ENCODE results near the gene SETBP1. TPM values are rescaled to one million over a fixed set of nuclear protein-coding genes. Genes with fewer than 3 reads are reported as not detected.

SETBP1 gene
- total and polyA plus RNA-seq, 2 of the 8 experiments (the other 6 are each of a cell fraction or from before 2014, with no cell fraction given): 2.0 to 6.5 TPM

GRCh38 chr18:44945888-44946401 is 265.3 kb downstream of the SETBP1 start:
- ChIA-PET CTCF (ENCODE audit: partially characterized antibody) (interaction anchor here (0.7 to 1.0 kb wide), 3 partner anchors 15 to 368 kb away, joined by 3 to 4 read pairs (median 4); no protein-coding TSS in a partner anchor), POLR2A (ENCODE audit: partially characterized antibody) (no interaction called here)
- Histone ChIP-seq H2BK5ac (ENCODE audit: low read depth, low read length) (no peak overlapping the region), H3K4me3 (ENCODE audit: extremely low read depth in 1 of 4, insufficient read depth in 2 of 4, low read depth in 3 of 4, low read length in 4 of 4) (no peak overlapping the region), H3K23ac (ENCODE audit: insufficient read length) (no peak overlapping the region), H2BK120ac (replicated peaks; ENCODE audit: low read depth, low read length) (no peak overlapping the region), H3K4ac (replicated peaks; ENCODE audit: insufficient read length, low read depth, low read length) (no peak overlapping the region), H2BK15ac (ENCODE audit: low read length) (no peak overlapping the region), H3K14ac (ENCODE audit: insufficient read length) (no peak overlapping the region), H2AK5ac (ENCODE audit: low read depth, low read length) (0 out of 2 replicates have a peak overlapping the region, but pooled peaks have one; percentile 14), H4K8ac (ENCODE audit: extremely low read depth, insufficient read depth, low read length) (no peak overlapping the region), H4K20me1 (replicated peaks in 1 of 2; ENCODE audit: control insufficient read depth in 1 of 2, insufficient read depth in 2 of 2, low read length in 2 of 2) (peaks cover 2% of the 10 kb centered on the region in 2 experiments), H3K56ac (replicated peaks; ENCODE audit: insufficient read length, low read depth, low read length) (no peak overlapping the region), H4K5ac (ENCODE audit: insufficient read length, low read depth, low read length) (no peak overlapping the region), H3K23me2 (ENCODE audit: low read depth, low read length) (no peaks in the 10 kb centered on the region), H3K4me2 (ENCODE audit: insufficient read depth in 1 of 2, low read depth in 2 of 2, low read length in 2 of 2) (0 out of 4 replicates have a peak overlapping the region, but pooled peaks of 1 of the 2 experiments have one; percentile 14), H3K27ac (ENCODE audit: low read depth, low read length) (no peak overlapping the region), H3K36me3 (ENCODE audit: control insufficient read depth in 2 of 4, insufficient read depth in 4 of 4, low read length in 3 of 4) (no peaks in the 10 kb centered on the region; a peak in 1 of 8 replicates), H2AFZ (ENCODE audit: low read length) (no peak overlapping the region), H3K79me2 (ENCODE audit: control insufficient read depth in 1 of 2, insufficient read depth in 2 of 2, low read length in 2 of 2) (no peaks in the 10 kb centered on the region), H3K18ac (ENCODE audit: extremely low read depth, low read length) (no peak overlapping the region), H3K9ac (replicated peaks in 1 of 4; ENCODE audit: extremely low read depth in 1 of 4, low read depth in 3 of 4, low read length in 3 of 4) (no peak overlapping the region), H3K4me1 (replicated peaks in 1 of 4; ENCODE audit: control insufficient read depth in 3 of 4, insufficient read depth in 4 of 4, low read length in 3 of 4) (peaks cover 0 to 17% (median 10%) of the 10 kb centered on the region in 4 experiments; a peak in 4 of 7 replicates), H4K91ac (replicated peaks; ENCODE audit: insufficient read length, low read length) (no peak overlapping the region), H3K9me3 (ENCODE audit: insufficient read depth in 2 of 2, low read depth in 1 of 2, low read length in 1 of 2) (no peaks in the 10 kb centered on the region), H3K27me3 (replicated peaks in 1 of 4; ENCODE audit: control insufficient read depth in 3 of 4, extremely low read depth in 1 of 4, insufficient read depth in 3 of 4, low read length in 3 of 4) (peaks cover 3 to 20% (median 6%) of the 10 kb centered on the region in 4 experiments; a peak in 5 of 7 replicates), H2BK20ac (ENCODE audit: low read length) (peak overlapping the region; percentile 34; the same call in 1 of the 2 replicates), H2BK12ac (ENCODE audit: low read depth, low read length) (no peak overlapping the region), H3K79me1 (ENCODE audit: low read depth, low read length) (no peaks in the 10 kb centered on the region)
- WGBS, 2 experiments (ENCODE audit: extremely low coverage in 1 of 2, insufficient coverage in 1 of 2, insufficient read length in 1 of 2, insufficient replicate concordance in 2 of 2, low coverage in 1 of 2, low lambda C conversion rate in 2 of 2, missing lambda C conversion rate in 1 of 2): 88% methylated on average over 4 of the region's 4 CpGs; no CpG with 5 or more reads in 1 of the 2 experiments
- FAIRE-seq: peak; percentile 71
- DNase-seq (ENCODE audit: low read depth in 1 of 2, low spot score in 2 of 2): no peak
- no peak for TF ChIP-seq CBX8 (IDR thresholded peaks at IDR 0.05; ENCODE audit: borderline replicate concordance, low read depth, low read length)

All from H1 (cell line).